AG04449 (cell line): Measurements from ENCODE around the gene PPP2CA.
A peak's percentile ranks its signal among the peaks of the same experiment; 100 is the strongest.

Source experiments
- CTCF ChIA-PET: fragments of 350-600 bp; formaldehyde crosslinking; extraction: SDS; loops from one replicate; lab custom pipeline; 2021; ENCODE audit warnings: antibody characterized with exemption; lab: Yijun Ruan, JAX
- POLR2A ChIA-PET: fragments of 400-600, 350-600 bp; formaldehyde crosslinking; extraction: SDS; loops from one replicate; lab custom pipeline; 2020; ENCODE audit warnings: antibody characterized with exemption, inconsistent platforms; lab: Yijun Ruan, JAX
- DNase-seq: peaks from one replicate; pipeline ENCODE4 v3.0.0-alpha.2; 2010; ENCODE audit warnings: low read depth, low spot score
- H3K4me3 ChIP-seq: 2 replicates; pipeline ENCODE4 v1.5.1; 2011; ENCODE audit warnings: low read depth, mild to moderate bottlenecking, control low read depth, low read length
- CTCF ChIP-seq: IDR thresholded peaks from one replicate; pipeline ENCODE4 v1.5.1; 2011; ENCODE audit warnings: mild to moderate bottlenecking, moderate library complexity, low read length, control low read depth, inconsistent platforms; ENCODE audit not compliant: insufficient read depth; ENCODE audit errors: missing control alignments

Gene PPP2CA

DNA sequence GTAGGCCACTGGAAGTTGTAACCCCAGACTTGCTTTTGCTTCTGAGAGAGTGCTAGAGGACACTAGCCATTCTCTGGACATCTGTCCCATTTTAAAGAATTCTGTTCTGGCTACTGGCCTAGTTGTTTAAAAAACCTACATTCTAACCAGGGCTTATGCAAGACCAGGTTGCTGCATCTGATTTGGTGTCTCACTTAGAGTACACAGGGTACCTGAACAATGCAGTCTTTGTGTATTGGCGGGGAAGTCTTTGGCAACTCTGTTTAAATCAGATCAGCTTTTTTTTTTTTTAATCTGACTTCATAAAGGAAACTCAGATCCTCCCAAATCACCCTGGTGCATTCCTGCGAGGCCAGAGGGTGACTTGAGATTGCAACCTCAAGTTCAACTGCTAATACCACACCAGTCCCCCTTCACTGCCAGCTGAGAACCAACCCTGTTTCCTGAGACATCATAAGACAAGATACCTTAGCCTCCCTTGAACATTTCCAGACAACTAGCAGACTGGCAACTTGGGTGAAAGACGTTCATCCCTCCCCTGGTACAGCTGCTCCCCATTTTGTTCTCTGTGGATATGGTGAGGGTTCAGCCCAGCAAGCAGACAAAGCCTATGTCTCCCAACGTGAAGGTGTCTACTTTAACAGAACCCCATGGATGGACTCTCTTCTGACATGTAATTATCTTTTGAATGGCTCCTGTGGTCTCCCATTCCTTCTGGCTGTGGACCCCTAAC is 76.1 kb downstream of the PPP2CA start:
- no peak for DNase-seq
- POLR2A ChIA-PET, result interaction anchor here (0.6 kb wide), 1 partner anchor 153 kb away, joined by 3 read pairs; no protein-coding TSS in a partner anchor
- H3K4me3 ChIP-seq, result no peak overlapping the region
- CTCF ChIA-PET, result interaction anchor here (1.9 to 36.5 kb wide), 5 partner anchors 9 to 139 kb away, joined by 8 to 1500 read pairs (median 26); no protein-coding TSS in a partner anchor
- TF ChIP-seq CTCF, result no peak

DNA sequence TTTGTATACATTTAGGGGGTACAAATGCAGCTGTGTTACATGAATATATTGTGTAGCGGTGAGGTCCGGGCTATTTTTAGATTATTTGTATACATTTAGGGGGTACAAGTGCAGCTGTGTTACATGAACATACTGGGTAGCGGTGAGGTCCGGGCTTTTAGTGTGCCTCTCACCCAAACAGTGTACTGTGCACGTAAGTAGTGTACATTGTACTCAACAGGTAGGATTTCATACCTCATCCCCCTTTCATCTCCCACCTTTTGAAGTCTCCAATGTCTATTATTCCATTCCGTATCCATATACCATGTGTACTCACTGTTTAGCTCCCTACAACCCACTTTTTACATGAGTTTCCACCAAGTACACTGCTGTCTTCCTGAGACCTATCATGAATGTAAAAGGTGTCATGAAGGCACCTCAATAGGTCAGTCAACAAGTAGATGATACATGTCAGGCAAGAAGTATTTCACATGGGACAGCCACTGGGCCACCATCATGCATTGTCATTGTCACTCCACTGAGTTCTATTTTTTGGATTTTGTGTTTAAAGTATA is 76.8 kb downstream of the PPP2CA start:
- CTCF ChIA-PET, result interaction anchor here (1.9 to 36.5 kb wide), 5 partner anchors 1 to 140 kb away, joined by 8 to 1500 read pairs (median 659); no protein-coding TSS in a partner anchor
- H3K4me3 ChIP-seq, result no peak overlapping the region
- DNase-seq, result no peak
- TF ChIP-seq CTCF, result no peak
- POLR2A ChIA-PET, result no interaction called here

DNA sequence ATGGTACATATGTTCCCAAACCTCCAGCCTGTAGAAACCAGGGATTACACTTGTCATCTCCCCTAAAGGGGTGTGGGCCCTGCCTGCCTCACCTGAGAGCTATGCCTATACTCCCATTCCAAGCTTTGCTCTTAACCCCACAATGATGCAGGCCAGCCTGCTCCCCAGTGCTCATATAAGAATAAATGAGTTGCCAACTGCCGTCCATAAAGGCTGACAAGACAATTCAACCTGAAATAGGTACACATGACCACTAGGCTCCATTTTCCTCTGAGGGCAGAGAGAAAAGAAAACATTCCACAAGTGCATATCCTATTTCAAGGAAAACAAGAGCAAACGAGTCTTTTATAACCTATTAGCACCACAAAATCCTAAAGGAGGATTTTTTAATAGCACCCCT is 77.6 kb downstream of the PPP2CA start:
- no peak for TF ChIP-seq CTCF
- ChIA-PET CTCF (interaction anchor here (1.2 to 36.5 kb wide), 6 partner anchors 1 to 140 kb away, joined by 3 to 1500 read pairs (median 342); no protein-coding TSS in a partner anchor), POLR2A (no interaction called here)
- DNase-seq, result no peak
- no peak overlapping the region for H3K4me3 ChIP-seq

- no peak for DNase-seq
- ChIA-PET CTCF (interaction anchor here (0.8 to 36.5 kb wide), 7 partner anchors 3 to 142 kb away, joined by 3 to 1500 read pairs (median 26); no protein-coding TSS in a partner anchor), POLR2A (interaction anchor here (1.0 to 1.6 kb wide), 2 partner anchors 29 to 30 kb away, joined by 3 to 4 read pairs; partner anchors contain the start of gene SKP1)
- H3K4me3 ChIP-seq, result no peak overlapping the region
- no peak for TF ChIP-seq CTCF
Observed at GRCh38 chr5:134146651-134147518, 79.0 kb downstream of the PPP2CA start.

GRCh38 chr5:134145779-134146581 is 79.9 kb downstream of the PPP2CA start:
- H3K4me3 ChIP-seq, result no peak overlapping the region
- no peak for DNase-seq
- ChIA-PET CTCF (interaction anchor here (1.0 to 36.5 kb wide), 13 partner anchors 4 to 146 kb away, joined by 3 to 1500 read pairs (median 5); no protein-coding TSS in a partner anchor), POLR2A (interaction anchor here (1.0 to 1.6 kb wide), 3 partner anchors 30 to 31 kb away, joined by 3 to 4 read pairs (median 3); partner anchors contain the start of gene SKP1)
- TF ChIP-seq CTCF, result peak; percentile 89
